A549 (cell line): ENCODE measurements around the gene PRRC2B.

Source experiments
- CHD2 ChIP-seq: fragments of 150-350 bp; IDR thresholded peaks from 2 replicates; pipeline ENCODE4 v1.6.1; 2014; ENCODE audit warnings: low read length; ENCODE audit not compliant: partially characterized antibody
- HDAC2 ChIP-seq: fragments of 200-600 bp; sonication (generic); IDR thresholded peaks from 2 replicates; pipeline ENCODE4 v1.6.1; 2016
- HOXA7 ChIP-seq: fragments of 250-450 bp; sonication (Bioruptor Pico); IDR thresholded peaks from 2 replicates; pipeline ENCODE4 v1.5.0; 2020; ENCODE audit warnings: mild to moderate bottlenecking, moderate library complexity
- JUNB ChIP-seq: fragments of >200 bp; sonication (Bioruptor Twin); formaldehyde crosslinking; IDR thresholded peaks from 2 replicates; pipeline ENCODE4 v1.6.1; 2016
- POLR2A ChIP-seq: IDR thresholded peaks from 2 replicates; pipeline ENCODE4 v1.6.1; 2012; ENCODE audit warnings: mild to moderate bottlenecking, low read length
- RNF2 ChIP-seq: fragments of 200-600 bp; sonication (generic); IDR thresholded peaks from 2 replicates; pipeline ENCODE4 v1.6.1; 2016; ENCODE audit warnings: low read depth, mild to moderate bottlenecking, antibody characterized with exemption, moderate library complexity, borderline replicate concordance
- ZNF302 ChIP-seq: fragments of 250-450 bp; sonication (Bioruptor Pico); IDR thresholded peaks from 2 replicates; pipeline ENCODE4 v1.9.0; 2021; ENCODE audit warnings: inconsistent platforms, mild to moderate bottlenecking, moderate library complexity
- TF ChIP-seq, protein P1 (sequence below): fragments of >200 bp; sonication (Bioruptor Twin); formaldehyde crosslinking; IDR thresholded peaks from 3 replicates; pipeline ENCODE4 v1.5.1; 2016
- TF ChIP-seq, protein P2 (sequence below): fragments of 200-600 bp; sonication (generic); IDR thresholded peaks from 2 replicates; pipeline ENCODE4 v1.6.1; 2016; ENCODE audit warnings: antibody characterized with exemption, mild to moderate bottlenecking, moderate library complexity

DNA sequence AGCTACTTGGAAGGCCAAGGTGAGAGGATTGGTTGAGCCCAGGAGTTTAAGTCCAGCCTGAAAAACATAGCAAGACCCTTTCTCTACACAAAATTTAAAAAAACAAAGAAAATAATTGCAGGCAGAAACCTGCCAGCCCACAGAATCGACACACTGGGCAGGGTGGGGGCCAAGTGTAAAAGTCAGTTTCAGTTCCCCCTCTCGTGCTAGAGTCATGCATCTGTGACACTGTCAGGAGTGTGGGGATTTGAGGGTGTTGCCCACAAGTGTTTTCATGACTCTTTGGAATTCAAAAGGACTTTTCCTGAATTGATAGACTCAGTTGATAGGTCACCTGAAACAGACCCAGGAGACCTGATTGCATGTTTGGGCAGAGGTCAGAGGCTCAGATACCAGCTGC is 47.6 kb downstream of the PRRC2B start:
- TF ChIP-seq, protein P1, sequence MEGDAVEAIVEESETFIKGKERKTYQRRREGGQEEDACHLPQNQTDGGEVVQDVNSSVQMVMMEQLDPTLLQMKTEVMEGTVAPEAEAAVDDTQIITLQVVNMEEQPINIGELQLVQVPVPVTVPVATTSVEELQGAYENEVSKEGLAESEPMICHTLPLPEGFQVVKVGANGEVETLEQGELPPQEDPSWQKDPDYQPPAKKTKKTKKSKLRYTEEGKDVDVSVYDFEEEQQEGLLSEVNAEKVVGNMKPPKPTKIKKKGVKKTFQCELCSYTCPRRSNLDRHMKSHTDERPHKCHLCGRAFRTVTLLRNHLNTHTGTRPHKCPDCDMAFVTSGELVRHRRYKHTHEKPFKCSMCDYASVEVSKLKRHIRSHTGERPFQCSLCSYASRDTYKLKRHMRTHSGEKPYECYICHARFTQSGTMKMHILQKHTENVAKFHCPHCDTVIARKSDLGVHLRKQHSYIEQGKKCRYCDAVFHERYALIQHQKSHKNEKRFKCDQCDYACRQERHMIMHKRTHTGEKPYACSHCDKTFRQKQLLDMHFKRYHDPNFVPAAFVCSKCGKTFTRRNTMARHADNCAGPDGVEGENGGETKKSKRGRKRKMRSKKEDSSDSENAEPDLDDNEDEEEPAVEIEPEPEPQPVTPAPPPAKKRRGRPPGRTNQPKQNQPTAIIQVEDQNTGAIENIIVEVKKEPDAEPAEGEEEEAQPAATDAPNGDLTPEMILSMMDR, result no peak
- TF ChIP-seq HOXA7 (CRISPR knock-in tag) (no peak), ZNF302 (CRISPR knock-in tag) (no peak), POLR2A (no peak), CHD2 (no peak), JUNB (no peak), RNF2 (no peak), HDAC2 (no peak)
- TF ChIP-seq, protein P2, sequence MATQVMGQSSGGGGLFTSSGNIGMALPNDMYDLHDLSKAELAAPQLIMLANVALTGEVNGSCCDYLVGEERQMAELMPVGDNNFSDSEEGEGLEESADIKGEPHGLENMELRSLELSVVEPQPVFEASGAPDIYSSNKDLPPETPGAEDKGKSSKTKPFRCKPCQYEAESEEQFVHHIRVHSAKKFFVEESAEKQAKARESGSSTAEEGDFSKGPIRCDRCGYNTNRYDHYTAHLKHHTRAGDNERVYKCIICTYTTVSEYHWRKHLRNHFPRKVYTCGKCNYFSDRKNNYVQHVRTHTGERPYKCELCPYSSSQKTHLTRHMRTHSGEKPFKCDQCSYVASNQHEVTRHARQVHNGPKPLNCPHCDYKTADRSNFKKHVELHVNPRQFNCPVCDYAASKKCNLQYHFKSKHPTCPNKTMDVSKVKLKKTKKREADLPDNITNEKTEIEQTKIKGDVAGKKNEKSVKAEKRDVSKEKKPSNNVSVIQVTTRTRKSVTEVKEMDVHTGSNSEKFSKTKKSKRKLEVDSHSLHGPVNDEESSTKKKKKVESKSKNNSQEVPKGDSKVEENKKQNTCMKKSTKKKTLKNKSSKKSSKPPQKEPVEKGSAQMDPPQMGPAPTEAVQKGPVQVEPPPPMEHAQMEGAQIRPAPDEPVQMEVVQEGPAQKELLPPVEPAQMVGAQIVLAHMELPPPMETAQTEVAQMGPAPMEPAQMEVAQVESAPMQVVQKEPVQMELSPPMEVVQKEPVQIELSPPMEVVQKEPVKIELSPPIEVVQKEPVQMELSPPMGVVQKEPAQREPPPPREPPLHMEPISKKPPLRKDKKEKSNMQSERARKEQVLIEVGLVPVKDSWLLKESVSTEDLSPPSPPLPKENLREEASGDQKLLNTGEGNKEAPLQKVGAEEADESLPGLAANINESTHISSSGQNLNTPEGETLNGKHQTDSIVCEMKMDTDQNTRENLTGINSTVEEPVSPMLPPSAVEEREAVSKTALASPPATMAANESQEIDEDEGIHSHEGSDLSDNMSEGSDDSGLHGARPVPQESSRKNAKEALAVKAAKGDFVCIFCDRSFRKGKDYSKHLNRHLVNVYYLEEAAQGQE, result no peak
